HepG2 (cell line): Measurements from ENCODE around the gene CACTIN. TPM values are rescaled to one million over a fixed set of nuclear protein-coding genes. Genes with fewer than 3 reads are reported as not detected.

Experiments
- ATAC-seq: fragments of 200-7000 bp; cut with Tn5 transposase; 3 replicates; pipeline ENCODE4 v1.9.1; 2020; ENCODE audit warnings: mild to moderate bottlenecking, moderate library complexity
- BruUV-seq: library from RNA; stranded (reverse); fragments of 400-500 nt; replicated peaks from 2 replicates; lab custom pipeline; 2021; lab: Mats Ljungman, UMichigan
- CTCF ChIA-PET: fragments of 300-600 bp; formaldehyde crosslinking; extraction: SDS; loops from one replicate; lab custom pipeline; 2021; ENCODE audit warnings: low total read pairs, inconsistent platforms, low intra/inter-chr PET ratio; lab: Yijun Ruan, JAX
- POLR2A ChIA-PET: fragments of 350-600 bp; sonication (Branson Sonifier 250); formaldehyde crosslinking; loops from one replicate; lab custom pipeline; 2020; ENCODE audit warnings: antibody characterized with exemption, inconsistent platforms; lab: Yijun Ruan, JAX
- DNase-seq: peaks from one replicate; pipeline ENCODE4 v3.0.0-alpha.2; 2015; ENCODE audit warnings: low spot score
- FAIRE-seq: peaks from 3 replicates; lab custom pipeline; 2011; peaks lifted over from hg19 to GRCh38; lab: Jason Lieb, UNC
- H2AFZ ChIP-seq: one replicate; pipeline ENCODE4 v1.6.1; 2011; ENCODE audit warnings: low read length, inconsistent platforms
- H3K27ac ChIP-seq: fragments of 300-600 bp; 3 replicates; pipeline ENCODE4 v1.8.0; 2011; ENCODE audit warnings: mixed run types, mild to moderate bottlenecking, mixed read lengths, low read length, inconsistent platforms; ENCODE audit not compliant: insufficient read depth; ENCODE audit errors: extremely low read length
- H3K27me3 ChIP-seq, 2 experiments: fragments of 200-600 bp in 1 of 2; 2 replicates in 1 of 2; 3 replicates in 1 of 2; pipeline versions ENCODE4 v1.6.0 to v1.8.0; 2011; ENCODE audit warnings: low read length in 2 of 2, mild to moderate bottlenecking in 2 of 2, moderate library complexity in 2 of 2, inconsistent platforms in 1 of 2; ENCODE audit not compliant: insufficient read depth in 2 of 2, control insufficient read depth in 1 of 2
- H3K36me3 ChIP-seq, 2 experiments: fragments of 200-600 bp in 1 of 2; replicated peaks in 1 of 2; 2 replicates in 1 of 2; 3 replicates in 1 of 2; pipeline versions ENCODE4 v1.5.1 to v1.8.0; 2011; ENCODE audit warnings: low read length in 2 of 2, inconsistent platforms in 1 of 2; ENCODE audit not compliant: insufficient read depth in 2 of 2, control insufficient read depth in 1 of 2
- H3K4me1 ChIP-seq: 2 replicates; pipeline ENCODE4 v1.5.1; 2012; ENCODE audit warnings: low read length, inconsistent platforms; ENCODE audit not compliant: insufficient read depth
- H3K4me2 ChIP-seq: 2 replicates; pipeline ENCODE4 v1.6.0; 2011; ENCODE audit warnings: low read depth, low read length, inconsistent platforms
- H3K4me3 ChIP-seq, 3 experiments: fragments of 200-600 bp in 1 of 3; sonication (generic), shearing (Covaris generic) in 1 of 3; replicated peaks in 1 of 3; 2 replicates each; pipeline ENCODE4 v1.5.1; 2011 to 2016; ENCODE audit warnings: low read length in 3 of 3, inconsistent platforms in 2 of 3, low read depth in 2 of 3, mild to moderate bottlenecking in 2 of 3, control low read depth in 1 of 3, mixed read lengths in 1 of 3; ENCODE audit not compliant: insufficient read depth in 1 of 3
- H3K79me2 ChIP-seq: one replicate; pipeline ENCODE4 v1.6.1; 2011; ENCODE audit warnings: low read length, inconsistent platforms; ENCODE audit not compliant: insufficient read depth
- H3K9ac ChIP-seq: 2 replicates; pipeline ENCODE4 v1.6.0; 2011; ENCODE audit warnings: mild to moderate bottlenecking, low read depth, low read length, inconsistent platforms; ENCODE audit not compliant: insufficient read depth
- H3K9me3 ChIP-seq: 2 replicates; pipeline ENCODE4 v1.5.1; 2012; ENCODE audit warnings: mild to moderate bottlenecking, low read length
- H4K20me1 ChIP-seq: 2 replicates; pipeline ENCODE4 v1.6.0; 2011; ENCODE audit warnings: inconsistent platforms, mild to moderate bottlenecking, low read length, moderate library complexity; ENCODE audit not compliant: insufficient read depth
- ATRX ChIP-seq: sonication (generic); formaldehyde crosslinking; IDR thresholded peaks from 2 replicates; pipeline ENCODE4 v1.4.0; 2020; ENCODE audit warnings: missing genetic modification reagents, borderline replicate concordance
- CC2D1A ChIP-seq: sonication (generic); formaldehyde crosslinking; IDR thresholded peaks from 2 replicates; pipeline ENCODE4 v1.8.1; 2023; ENCODE audit warnings: mild to moderate bottlenecking, missing genetic modification reagents
- HMG20A ChIP-seq: IDR thresholded peaks from 2 replicates; pipeline ENCODE4 v1.6.1; 2016; ENCODE audit warnings: borderline replicate concordance
- MBNL3 ChIP-seq: fragments of 250-450 bp; sonication (Bioruptor Pico); conservative IDR thresholded peaks from 2 replicates; pipeline ENCODE4 v1.8.0; 2022; ENCODE audit warnings: mild to moderate bottlenecking, inconsistent platforms
- MEIS2 ChIP-seq: sonication (generic); formaldehyde crosslinking; IDR thresholded peaks from 2 replicates; pipeline ENCODE4 v1.9.0; 2021; ENCODE audit warnings: mild to moderate bottlenecking, missing genetic modification reagents
- RAD51 ChIP-seq: fragments of 450-650 bp; IDR thresholded peaks from 2 replicates; pipeline ENCODE4 v1.6.1; 2016; ENCODE audit warnings: borderline replicate concordance
- RELA ChIP-seq: sonication (generic); formaldehyde crosslinking; IDR thresholded peaks from 2 replicates; pipeline ENCODE4 v1.4.0; 2020; ENCODE audit warnings: missing genetic modification reagents
- RNF2 ChIP-seq: fragments of 450-650 bp; conservative IDR thresholded peaks from 2 replicates; pipeline ENCODE4 v1.6.1; 2016; ENCODE audit warnings: low read depth
- SRSF1 ChIP-seq: fragments of 200-400 bp; formaldehyde crosslinking; optimal IDR thresholded peaks from 2 replicates; pipeline ENCODE3; 2017; ENCODE audit warnings: mild to moderate bottlenecking, low read depth, low read length, moderate library complexity
- TSC22D2 ChIP-seq: sonication (generic); formaldehyde crosslinking; IDR thresholded peaks from 2 replicates; pipeline ENCODE4 v1.5.1; 2020; ENCODE audit warnings: missing genetic modification reagents, mild to moderate bottlenecking, borderline replicate concordance
- YY1 ChIP-seq: IDR thresholded peaks from 2 replicates; pipeline ENCODE4 v1.6.1; 2011; ENCODE audit warnings: low read length, low read depth, moderate library complexity, mild to moderate bottlenecking; ENCODE audit not compliant: insufficient read depth, insufficient replicate concordance
- ZNF24 ChIP-seq: fragments of 450-650 bp; IDR thresholded peaks from 2 replicates; pipeline ENCODE4 v1.6.1; 2017; ENCODE audit warnings: antibody characterized with exemption, mild to moderate bottlenecking
- ZNF44 ChIP-seq: sonication (generic); formaldehyde crosslinking; IDR thresholded peaks from 2 replicates; pipeline ENCODE4 v1.5.1; 2020; ENCODE audit warnings: mild to moderate bottlenecking, missing genetic modification reagents
- ZNF446 ChIP-seq: sonication (generic); formaldehyde crosslinking; IDR thresholded peaks from 2 replicates; pipeline ENCODE4 v1.5.0; 2020; ENCODE audit warnings: mild to moderate bottlenecking, missing genetic modification reagents
- WGBS: methylation state at CpG from one replicate; pipeline ENCODE4 v1.1.6; 2017; ENCODE audit warnings: low lambda C conversion rate; 5-methylcytosine and 5-hydroxymethylcytosine counted together
- in situ Hi-C: cut with HindIII; loops from 2 replicates; pipeline ENCODE4 v1.10.0; 2017; ENCODE audit warnings: low pct_unique_long_range_greater_than_20kb; ENCODE audit not compliant: extremely low pct_ligation_motif_present
- intact Hi-C: fragments of 100-400 bp; cut with micrococcal nuclease; formaldehyde crosslinking; loops from one replicate; pipeline ENCODE4 v1.10.0; 2022; ENCODE audit not compliant: unreplicated experiment
- polyA plus RNA-seq, 8 experiments: library from polyadenylated mRNA; depleted of rRNA in 3 of 8; stranded (reverse) in 7 of 8; unstranded in 1 of 8; fragments of >200 nt; fragmentation: Illumina TruSeq in 4 of 8; extraction: Trizol in 4 of 8; gene quantifications; 2 replicates each; pipeline versions ENCODE4 v1.2.1 to v1.2.3, GENCODE V29; 2011 to 2016; ENCODE audit warnings: low read depth in 4 of 8, missing spikeins in 1 of 8, mixed read lengths in 1 of 8; ENCODE audit not compliant: insufficient read depth in 1 of 8
- total RNA-seq, 5 experiments: library from RNA; depleted of rRNA; stranded (reverse); fragments of >200 nt; fragmentation: Illumina TruSeq; extraction: Trizol; gene quantifications; 2 replicates each; pipeline ENCODE4 v1.2.3, GENCODE V29; 2016; ENCODE audit warnings: low read depth in 1 of 5
- TF ChIP-seq, protein P1 (sequence below): sonication (generic); formaldehyde crosslinking; IDR thresholded peaks from 2 replicates; pipeline ENCODE4 v1.4.0; 2020; ENCODE audit warnings: missing genetic modification reagents
- TF ChIP-seq, protein P2 (sequence below): sonication (generic); formaldehyde crosslinking; IDR thresholded peaks from 2 replicates; pipeline ENCODE4 v1.8.1; 2023; ENCODE audit warnings: mild to moderate bottlenecking, moderate library complexity, missing genetic modification reagents
- TF ChIP-seq, protein P3 (sequence below): sonication (generic); formaldehyde crosslinking; IDR thresholded peaks from 2 replicates; pipeline ENCODE4 v1.5.1; 2020; ENCODE audit warnings: missing genetic modification reagents, mild to moderate bottlenecking, borderline replicate concordance

Gene CACTIN
- total and polyA plus RNA-seq, 2 of the 13 experiments (the other 11 are each of a cell fraction or from before 2014, with no cell fraction given), result 10.0 to 16.6 TPM

DNA sequence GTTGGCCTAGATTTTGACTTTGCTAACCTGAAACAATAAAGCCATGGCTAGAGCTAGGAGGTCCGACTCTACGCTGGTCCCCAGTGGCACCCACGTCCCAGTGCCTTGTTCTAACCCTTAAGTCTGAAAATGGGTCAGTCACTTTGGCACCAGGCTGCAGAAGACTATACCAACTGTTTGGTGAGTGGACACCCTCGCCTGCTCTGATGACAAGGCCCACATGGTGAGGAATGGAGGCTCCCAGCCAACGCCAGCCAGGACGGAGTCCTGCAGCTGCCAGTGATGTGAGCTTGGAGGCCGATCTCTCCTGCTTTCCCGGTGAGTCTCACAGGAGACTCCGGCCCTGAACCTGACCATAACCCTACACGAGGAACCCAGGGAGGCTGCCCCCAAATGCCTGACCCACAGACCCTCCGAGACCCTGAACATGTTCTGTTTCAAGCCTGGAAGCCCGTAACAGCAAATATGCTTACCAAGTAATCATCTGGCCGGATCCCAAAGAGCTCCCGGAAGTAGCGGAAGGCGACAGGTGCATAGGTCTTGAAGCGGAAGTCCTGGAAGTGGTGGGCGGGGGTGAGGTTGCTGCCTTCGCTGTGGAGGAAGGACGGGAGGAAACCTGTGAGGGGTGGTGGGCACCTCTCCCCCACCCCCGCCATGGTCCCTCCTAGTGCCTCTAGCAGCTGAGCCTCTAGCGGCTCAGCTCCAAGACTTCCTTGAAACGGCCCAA, 34.1 kb upstream of the CACTIN start:
- Histone ChIP-seq H3K79me2 (no peaks in the 10 kb centered on the region), H3K4me2 (no peak overlapping the region), H3K4me1 (no peaks in the 10 kb centered on the region), H3K9me3 (no peaks in the 10 kb centered on the region), H3K9ac (no peak overlapping the region), H3K27me3 (no peaks in the 10 kb centered on the region), H2AFZ (no peak overlapping the region), H3K27ac (no peak overlapping the region), H3K4me3 (no peak overlapping the region), H3K36me3 (peaks cover 0 to 25% of the 10 kb centered on the region in 2 experiments; a peak in 4 of 5 replicates), H4K20me1 (no peaks in the 10 kb centered on the region)
- ChIA-PET CTCF (no interaction called here), POLR2A (no interaction called here)
- BruUV-seq, result no TSS peak
- no peak for FAIRE-seq
- 96% methylated on average over 19 of the region's 23 CpGs for WGBS
- intact Hi-C loops (no loop called here), in situ Hi-C loops (loop anchor here (5.0 kb wide), 1 partner anchor 47 kb away; the partner anchor contains the start of gene TJP3)
- DNase-seq, result no peak
- TF ChIP-seq MEIS2 (CRISPR knock-in tag), result no peak
- TF ChIP-seq ZNF24, result no peak
- TF ChIP-seq, protein P1, sequence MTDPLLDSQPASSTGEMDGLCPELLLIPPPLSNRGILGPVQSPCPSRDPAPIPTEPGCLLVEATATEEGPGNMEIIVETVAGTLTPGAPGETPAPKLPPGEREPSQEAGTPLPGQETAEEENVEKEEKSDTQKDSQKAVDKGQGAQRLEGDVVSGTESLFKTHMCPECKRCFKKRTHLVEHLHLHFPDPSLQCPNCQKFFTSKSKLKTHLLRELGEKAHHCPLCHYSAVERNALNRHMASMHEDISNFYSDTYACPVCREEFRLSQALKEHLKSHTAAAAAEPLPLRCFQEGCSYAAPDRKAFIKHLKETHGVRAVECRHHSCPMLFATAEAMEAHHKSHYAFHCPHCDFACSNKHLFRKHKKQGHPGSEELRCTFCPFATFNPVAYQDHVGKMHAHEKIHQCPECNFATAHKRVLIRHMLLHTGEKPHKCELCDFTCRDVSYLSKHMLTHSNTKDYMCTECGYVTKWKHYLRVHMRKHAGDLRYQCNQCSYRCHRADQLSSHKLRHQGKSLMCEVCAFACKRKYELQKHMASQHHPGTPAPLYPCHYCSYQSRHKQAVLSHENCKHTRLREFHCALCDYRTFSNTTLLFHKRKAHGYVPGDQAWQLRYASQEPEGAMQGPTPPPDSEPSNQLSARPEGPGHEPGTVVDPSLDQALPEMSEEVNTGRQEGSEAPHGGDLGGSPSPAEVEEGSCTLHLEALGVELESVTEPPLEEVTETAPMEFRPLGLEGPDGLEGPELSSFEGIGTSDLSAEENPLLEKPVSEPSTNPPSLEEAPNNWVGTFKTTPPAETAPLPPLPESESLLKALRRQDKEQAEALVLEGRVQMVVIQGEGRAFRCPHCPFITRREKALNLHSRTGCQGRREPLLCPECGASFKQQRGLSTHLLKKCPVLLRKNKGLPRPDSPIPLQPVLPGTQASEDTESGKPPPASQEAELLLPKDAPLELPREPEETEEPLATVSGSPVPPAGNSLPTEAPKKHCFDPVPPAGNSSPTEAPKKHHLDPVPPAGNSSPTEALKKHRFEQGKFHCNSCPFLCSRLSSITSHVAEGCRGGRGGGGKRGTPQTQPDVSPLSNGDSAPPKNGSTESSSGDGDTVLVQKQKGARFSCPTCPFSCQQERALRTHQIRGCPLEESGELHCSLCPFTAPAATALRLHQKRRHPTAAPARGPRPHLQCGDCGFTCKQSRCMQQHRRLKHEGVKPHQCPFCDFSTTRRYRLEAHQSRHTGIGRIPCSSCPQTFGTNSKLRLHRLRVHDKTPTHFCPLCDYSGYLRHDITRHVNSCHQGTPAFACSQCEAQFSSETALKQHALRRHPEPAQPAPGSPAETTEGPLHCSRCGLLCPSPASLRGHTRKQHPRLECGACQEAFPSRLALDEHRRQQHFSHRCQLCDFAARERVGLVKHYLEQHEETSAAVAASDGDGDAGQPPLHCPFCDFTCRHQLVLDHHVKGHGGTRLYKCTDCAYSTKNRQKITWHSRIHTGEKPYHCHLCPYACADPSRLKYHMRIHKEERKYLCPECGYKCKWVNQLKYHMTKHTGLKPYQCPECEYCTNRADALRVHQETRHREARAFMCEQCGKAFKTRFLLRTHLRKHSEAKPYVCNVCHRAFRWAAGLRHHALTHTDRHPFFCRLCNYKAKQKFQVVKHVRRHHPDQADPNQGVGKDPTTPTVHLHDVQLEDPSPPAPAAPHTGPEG (CRISPR knock-in tag), result no peak
- TF ChIP-seq RNF2, result no peak
- TF ChIP-seq RAD51, result no peak
- TF ChIP-seq ZNF44 (CRISPR knock-in tag), result no peak
- TF ChIP-seq CC2D1A (CRISPR knock-in tag), result no peak
- TF ChIP-seq, protein P2, sequence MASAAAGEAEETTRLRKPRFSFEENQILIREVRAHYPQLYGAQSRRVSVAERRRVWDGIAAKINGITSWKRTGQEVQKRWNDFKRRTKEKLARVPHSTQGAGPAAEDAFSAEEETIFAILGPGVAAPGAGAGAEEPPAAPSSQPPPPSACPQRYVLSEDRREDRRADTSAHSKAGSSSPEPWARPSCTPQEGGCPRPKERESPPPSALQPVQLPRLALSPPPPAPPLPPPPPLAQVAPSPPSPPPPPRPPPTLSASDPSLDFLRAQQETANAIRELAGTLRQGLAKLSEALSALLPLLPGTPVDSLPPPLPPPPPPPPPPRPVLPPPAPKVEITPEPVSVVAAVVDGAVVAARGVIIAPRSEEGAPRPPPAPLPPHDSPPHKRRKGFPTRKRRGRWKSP (CRISPR knock-in tag), result no peak
- no peak for TF ChIP-seq ATRX (CRISPR knock-in tag)
- no peak for TF ChIP-seq HMG20A
- TF ChIP-seq RELA (CRISPR knock-in tag), result no peak
- TF ChIP-seq YY1, result no peak
- TF ChIP-seq, protein P3, sequence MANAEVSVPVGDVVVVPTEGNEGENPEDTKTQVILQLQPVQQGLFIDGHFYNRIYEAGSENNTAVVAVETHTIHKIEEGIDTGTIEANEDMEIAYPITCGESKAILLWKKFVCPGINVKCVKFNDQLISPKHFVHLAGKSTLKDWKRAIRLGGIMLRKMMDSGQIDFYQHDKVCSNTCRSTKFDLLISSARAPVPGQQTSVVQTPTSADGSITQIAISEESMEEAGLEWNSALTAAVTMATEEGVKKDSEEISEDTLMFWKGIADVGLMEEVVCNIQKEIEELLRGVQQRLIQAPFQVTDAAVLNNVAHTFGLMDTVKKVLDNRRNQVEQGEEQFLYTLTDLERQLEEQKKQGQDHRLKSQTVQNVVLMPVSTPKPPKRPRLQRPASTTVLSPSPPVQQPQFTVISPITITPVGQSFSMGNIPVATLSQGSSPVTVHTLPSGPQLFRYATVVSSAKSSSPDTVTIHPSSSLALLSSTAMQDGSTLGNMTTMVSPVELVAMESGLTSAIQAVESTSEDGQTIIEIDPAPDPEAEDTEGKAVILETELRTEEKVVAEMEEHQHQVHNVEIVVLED (CRISPR knock-in tag), result no peak
- no peak for TF ChIP-seq ZNF446 (CRISPR knock-in tag)
- TF ChIP-seq MBNL3 (CRISPR knock-in tag), result no peak
- TF ChIP-seq TSC22D2 (CRISPR knock-in tag), result no peak
- TF ChIP-seq SRSF1, result no peak
- ATAC-seq, result no peak
